ENCODE data around the gene STAU1. TPM values are rescaled to one million over a fixed set of nuclear protein-coding genes. Genes with fewer than 3 reads are reported as not detected.

Gene STAU1
- polyA plus RNA-seq, 1 of the 3 experiments (the other 2 are of a cell fraction): 48.2 TPM

DNA sequence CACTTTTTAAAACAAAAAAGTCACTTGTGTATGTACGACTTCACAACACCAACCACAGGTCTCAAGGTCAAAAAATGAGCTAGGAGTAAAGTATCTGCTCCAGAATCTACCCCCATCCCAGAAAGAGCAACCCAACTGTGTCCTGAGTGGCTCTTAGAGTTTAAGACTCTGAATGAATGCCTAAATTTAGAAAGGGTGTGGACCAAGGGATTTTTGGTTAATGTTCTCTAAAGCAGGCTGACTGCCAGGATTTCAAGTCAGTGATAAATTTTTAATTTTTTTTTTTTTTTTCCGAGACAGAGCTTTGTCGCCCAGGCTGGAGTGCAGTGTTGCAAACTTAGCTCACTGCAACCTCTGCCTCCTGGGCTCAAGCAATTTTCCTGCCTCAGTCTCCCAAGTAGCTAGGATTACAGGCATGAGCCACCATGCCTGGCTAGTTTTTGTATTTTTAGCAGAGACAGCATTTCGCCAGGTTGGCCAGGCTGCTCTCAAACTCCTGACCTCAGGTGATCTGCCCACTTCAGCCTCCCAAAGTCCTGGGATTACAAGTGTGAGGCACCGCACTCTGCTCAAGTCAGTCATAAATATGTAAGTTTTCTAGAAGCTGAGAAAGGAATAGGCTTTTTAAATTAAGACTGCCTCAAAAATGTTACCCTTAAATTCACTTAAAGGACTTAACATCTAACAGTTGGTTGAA is 20.2 kb downstream of the STAU1 start (continued):
- TF ChIP-seq, protein P1, sequence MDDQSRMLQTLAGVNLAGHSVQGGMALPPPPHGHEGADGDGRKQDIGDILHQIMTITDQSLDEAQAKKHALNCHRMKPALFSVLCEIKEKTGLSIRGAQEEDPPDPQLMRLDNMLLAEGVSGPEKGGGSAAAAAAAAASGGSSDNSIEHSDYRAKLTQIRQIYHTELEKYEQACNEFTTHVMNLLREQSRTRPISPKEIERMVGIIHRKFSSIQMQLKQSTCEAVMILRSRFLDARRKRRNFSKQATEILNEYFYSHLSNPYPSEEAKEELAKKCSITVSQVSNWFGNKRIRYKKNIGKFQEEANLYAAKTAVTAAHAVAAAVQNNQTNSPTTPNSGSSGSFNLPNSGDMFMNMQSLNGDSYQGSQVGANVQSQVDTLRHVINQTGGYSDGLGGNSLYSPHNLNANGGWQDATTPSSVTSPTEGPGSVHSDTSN (IDR thresholded peaks at IDR 0.05): no peak
- TF ChIP-seq NRF1 (IDR thresholded peaks at IDR 0.05; ENCODE audit: low read depth, low read length) (no peak), RAD21 (IDR thresholded peaks at IDR 0.05; ENCODE audit: low read length) (no peak)

DNA sequence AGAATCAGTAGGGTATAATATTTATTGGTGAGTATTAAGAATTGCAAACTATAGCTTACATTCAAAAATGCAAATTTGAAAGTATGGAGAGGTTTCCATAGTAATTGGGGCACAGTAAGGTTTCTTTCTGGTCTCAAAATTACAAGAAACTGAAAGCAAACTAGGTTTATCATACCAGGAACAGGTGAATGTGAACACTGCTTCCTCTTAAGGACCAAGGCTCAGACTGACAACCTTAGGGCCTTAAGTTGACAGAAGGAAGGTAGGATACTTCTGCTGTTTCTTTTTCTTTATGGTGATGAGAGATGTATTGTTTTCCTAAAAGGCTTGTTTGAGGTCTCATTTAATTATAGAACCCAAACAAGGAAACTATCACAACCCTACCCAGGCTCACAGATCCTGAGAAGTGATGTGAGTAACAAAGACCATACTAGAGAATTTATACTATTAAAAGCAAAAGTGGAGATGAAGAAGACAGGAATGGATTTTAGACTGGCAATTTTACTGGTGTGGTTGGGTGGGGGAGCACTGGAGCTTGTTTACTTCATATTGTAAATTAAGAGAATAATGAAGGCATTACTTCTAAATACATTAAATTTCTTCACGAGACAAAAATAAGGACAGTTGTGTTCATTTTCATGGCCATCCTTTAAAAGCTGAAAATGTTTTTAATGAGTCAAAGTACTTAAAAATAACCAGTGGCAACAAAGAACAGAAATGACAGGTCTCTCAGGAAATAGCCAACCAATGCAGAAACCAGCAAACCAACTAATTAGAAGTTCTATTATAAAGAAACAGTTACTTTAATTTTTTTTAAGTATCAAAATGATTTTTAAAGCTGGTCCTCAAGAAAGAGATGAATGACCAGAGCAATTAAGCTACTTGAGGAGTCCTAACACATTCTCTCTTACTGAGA is 21.3 kb downstream of the STAU1 start:
- no peak for TF ChIP-seq EP300 (IDR thresholded peaks at IDR 0.05; ENCODE audit: borderline replicate concordance in 1 of 2, low read depth in 1 of 2, low read length in 1 of 2)
- Histone ChIP-seq H3K36me3 (replicated peaks in 1 of 2; ENCODE audit: control insufficient read depth in 1 of 2, insufficient read depth in 2 of 2, low read length in 1 of 2) (peaks cover 8 to 25% of the 10 kb centered on the region in 2 experiments), H3K9ac (no peak overlapping the region), H3K9me3 (no peaks in the 10 kb centered on the region), H3K4me3 (ENCODE audit: low read depth in 2 of 2, low read length in 1 of 2) (no peak overlapping the region), H3K27me3 (ENCODE audit: insufficient read depth) (no peaks in the 10 kb centered on the region), H3K4me2 (no peak overlapping the region), H3F3A (replicated peaks; ENCODE audit: insufficient read depth) (no peaks in the 10 kb centered on the region), H3K27ac (ENCODE audit: low read depth in 2 of 2, low read length in 1 of 2) (no peak overlapping the region), H3K9me2 (no peaks in the 10 kb centered on the region), H2AFZ (ENCODE audit: low read depth) (no peak overlapping the region), H4K20me1 (ENCODE audit: insufficient read depth) (peaks cover 58% of the 10 kb centered on the region), H3K79me2 (ENCODE audit: insufficient read depth) (peaks cover 96% of the 10 kb centered on the region), H3K4me1 (ENCODE audit: control insufficient read depth in 1 of 2, insufficient read depth in 2 of 2, low read depth in 1 of 2, low read length in 1 of 2) (peaks cover 0 to 10% of the 10 kb centered on the region in 2 experiments; a peak in 1 of 4 replicates)
- WGBS (ENCODE audit: low lambda C conversion rate): 95% methylated on average over 1 of the region's 1 CpG
- no peak for DNase-seq
- ChIA-PET POLR2A (no interaction called here), CTCF (interaction anchor here (1.2 to 3.0 kb wide), 3 partner anchors 14 to 50 kb away, joined by 3 to 13 read pairs (median 6); no protein-coding TSS in a partner anchor)

DNA sequence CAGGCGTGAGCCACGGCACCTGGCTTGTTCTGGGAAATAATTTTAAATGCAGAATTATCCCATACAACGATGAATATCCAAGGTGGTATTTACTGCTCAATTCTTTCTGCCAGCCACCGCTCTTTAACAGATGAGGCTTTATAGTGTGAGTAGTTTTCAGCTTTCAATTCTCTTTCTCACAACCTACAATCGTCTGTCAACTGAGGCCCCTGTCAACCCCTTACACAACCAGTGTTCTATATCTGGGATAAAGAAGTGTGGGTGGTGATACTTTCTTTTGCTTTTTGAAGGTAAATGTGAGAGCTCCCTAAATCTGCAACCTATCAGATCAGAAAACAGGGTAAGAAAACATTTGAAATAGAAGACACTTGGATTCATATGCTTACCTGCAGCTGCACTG is 22.5 kb downstream of the STAU1 start:
- CTCF ChIA-PET: interaction anchor here (3.0 kb wide), 1 partner anchor 51 kb away, joined by 13 read pairs; no protein-coding TSS in a partner anchor
- Histone ChIP-seq H3K9me2 (no peaks in the 10 kb centered on the region), H4K20me1 (ENCODE audit: insufficient read depth) (peaks cover 47% of the 10 kb centered on the region)

More for the DNA sequence above, 22.5 kb downstream of the STAU1 start:
- Histone ChIP-seq H3F3A (replicated peaks; ENCODE audit: insufficient read depth) (peaks cover 3% of the 10 kb centered on the region), H2AFZ (ENCODE audit: low read depth) (no peak overlapping the region), H3K4me2 (no peak overlapping the region), H3K9ac (no peak overlapping the region), H3K27me3 (ENCODE audit: insufficient read depth) (no peaks in the 10 kb centered on the region), H3K27ac (ENCODE audit: low read depth in 2 of 2, low read length in 1 of 2) (no peak overlapping the region), H3K4me1 (ENCODE audit: control insufficient read depth in 1 of 2, insufficient read depth in 2 of 2, low read depth in 1 of 2, low read length in 1 of 2) (peaks cover 2 to 10% of the 10 kb centered on the region in 2 experiments; a peak in 2 of 4 replicates), H3K9me3 (no peaks in the 10 kb centered on the region), H3K79me2 (ENCODE audit: insufficient read depth) (peaks cover 96% of the 10 kb centered on the region), H3K36me3 (replicated peaks in 1 of 2; ENCODE audit: control insufficient read depth in 1 of 2, insufficient read depth in 2 of 2, low read length in 1 of 2) (peaks cover 7 to 26% of the 10 kb centered on the region in 2 experiments), H3K4me3 (ENCODE audit: low read depth in 2 of 2, low read length in 1 of 2) (no peak overlapping the region)
- no peak for TF ChIP-seq SIN3A (IDR thresholded peaks at IDR 0.05; ENCODE audit: borderline replicate concordance, low read depth, low read length)
- no peak for TF ChIP-seq FOXJ3 (CRISPR knock-in tag; IDR thresholded peaks at IDR 0.05)
- POLR2A ChIA-PET: no interaction called here
- no peak for DNase-seq
- 94% methylated on average over 5 of the region's 5 CpGs for WGBS (ENCODE audit: low lambda C conversion rate)
